Right renal pelvis (tissue), 4 donors: Measurements from ENCODE around the gene DHODH. TPM values are rescaled to one million over a fixed set of nuclear protein-coding genes. Genes with fewer than 3 reads are reported as not detected.
"Not testable (repeated sequence)": the region's sequence is repeated elsewhere in the genome, so short reads cannot be mapped to it uniquely, and the experiment has no call there.

Experiments
- DNase-seq, 4 donors: peaks; one replicate each; pipeline ENCODE4 v3.0.0-alpha.2; 2013; ENCODE audit warnings: low read depth in 4 of 4, low spot score in 3 of 4, missing footprints in 1 of 4
- polyA plus RNA-seq, 4 donors: library from polyadenylated mRNA; unstranded; fragments of 120-200 nt; gene quantifications; one replicate each; pipeline ENCODE4 v1.2.1, GENCODE V29; 2013; ENCODE audit not compliant: insufficient read length in 4 of 4

Gene DHODH
- polyA plus RNA-seq, 4 donors = 13.0 to 15.2 (median 14.2) TPM

- DNase-seq = no peak
These were observed 42.4 kb downstream of the DHODH start for GRCh38 chr16:72050769-72051464.

- no peak for DNase-seq
These were observed 43.3 kb downstream of the DHODH start for GRCh38 chr16:72051818-72052217.

- DNase-seq = not testable (repeated sequence)
These were observed 45.8 kb downstream of the DHODH start, which contains the start of gene HP for GRCh38 chr16:72054254-72054847. Gene HP, plus strand, starts transcription at chr16:72054505. Its CDS starts 148 bp downstream, at chr16:72054653.

GRCh38 chr16:72055911-72056310, 47.4 kb downstream of the DHODH start:
- DNase-seq = no peak

- not testable (repeated sequence) for DNase-seq
These were observed 48.8 kb downstream of the DHODH start for GRCh38 chr16:72057313-72057712.

GRCh38 chr16:72059060-72059459, 50.5 kb downstream of the DHODH start:
- not testable (repeated sequence) for DNase-seq

GRCh38 chr16:72060405-72060804, 51.9 kb downstream of the DHODH start:
- no peak for DNase-seq

- no peak for DNase-seq
These were observed 53.0 kb downstream of the DHODH start for GRCh38 chr16:72061564-72061963.

- DNase-seq = no peak
These were observed 55.9 kb downstream of the DHODH start for GRCh38 chr16:72064361-72064894.

GRCh38 chr16:72066747-72067146, 58.2 kb downstream of the DHODH start:
- no peak for DNase-seq

GRCh38 chr16:72068930-72069329, 60.4 kb downstream of the DHODH start:
- no peak for DNase-seq

GRCh38 chr16:72072514-72073342, 64.2 kb downstream of the DHODH start:
- no peak for DNase-seq

- no peak for DNase-seq
These were observed 65.2 kb downstream of the DHODH start for GRCh38 chr16:72073560-72074230.

- not testable (repeated sequence) for DNase-seq
These were observed 66.5 kb downstream of the DHODH start for GRCh38 chr16:72075067-72075466.

Other genes starting within 250 kb of the DHODH start
- gene AP1G1, start 199.9 kb upstream of the DHODH start, polyA plus RNA-seq = 10 to 100 TPM; 81.4 to 91.8 (median 87.7) TPM
- gene ATXN1L, start 162.8 kb upstream of the DHODH start, polyA plus RNA-seq = 10 to 100 TPM; 36.5 to 38.7 (median 38.4) TPM
- 10 to 100 TPM; 20.2 to 27.0 (median 22.5) TPM for gene ZNF821, start 124.6 kb upstream of the DHODH start, polyA plus RNA-seq
- gene IST1, start 113.2 kb upstream of the DHODH start, polyA plus RNA-seq = 100 to 1,000 TPM; 253 to 320 (median 290) TPM
- gene PKD1L3, start 8.3 kb upstream of the DHODH start, polyA plus RNA-seq = under 1 TPM; 0.06 to 0.13 (median 0.09) TPM
- 1 to 10 TPM in 1 of 4 donors, under 1 TPM in 3; 0.37 to 1.3 (median 0.56) TPM for gene HP, start 45.8 kb downstream of the DHODH start, polyA plus RNA-seq
- 1 to 10 TPM in 1 of 4 donors, under 1 TPM in 1, not detected in 2; 0.08 to 3.1 TPM for gene HPR, start 54.5 kb downstream of the DHODH start, polyA plus RNA-seq
- 10 to 100 TPM; 18.9 to 21.7 (median 20.7) TPM for gene TXNL4B, start 84.9 kb downstream of the DHODH start, polyA plus RNA-seq
- gene DHX38, start 85.1 kb downstream of the DHODH start, polyA plus RNA-seq = 10 to 100 TPM; 61.3 to 70.3 (median 63.3) TPM
- gene PMFBP1, start 163.4 kb downstream of the DHODH start, polyA plus RNA-seq = 1 to 10 TPM; 3.2 to 3.8 (median 3.4) TPM